NT2/D1 (cell line): Measurements from ENCODE around the gene H2AZ2.

Source experiments
- DNase-seq: peaks from one replicate; pipeline ENCODE4 v3.0.0-alpha.2; 2011; ENCODE audit warnings: low read depth, low spot score
- H3K27me3 ChIP-seq: 2 replicates; pipeline ENCODE4 v1.6.0; 2011; ENCODE audit warnings: mild to moderate bottlenecking; ENCODE audit not compliant: insufficient read length, insufficient read depth
- H3K36me3 ChIP-seq: 2 replicates; pipeline ENCODE4 v1.6.1; 2011; ENCODE audit warnings: mild to moderate bottlenecking, low read length, mixed read lengths; ENCODE audit not compliant: insufficient read depth, insufficient read length
- H3K4me1 ChIP-seq: 2 replicates; pipeline ENCODE4 v1.5.1; 2011; ENCODE audit not compliant: insufficient read depth, insufficient read length
- H3K4me3 ChIP-seq: 2 replicates; pipeline ENCODE4 v1.5.1; 2011; ENCODE audit warnings: low read depth; ENCODE audit not compliant: insufficient read length
- H3K9ac ChIP-seq: 2 replicates; pipeline ENCODE4 v1.6.0; 2011; ENCODE audit warnings: low read depth; ENCODE audit not compliant: insufficient read length
- H3K9me3 ChIP-seq: 2 replicates; pipeline ENCODE4 v1.5.1; 2011; ENCODE audit warnings: mild to moderate bottlenecking, low read length; ENCODE audit not compliant: insufficient read depth
- SUZ12 ChIP-seq: IDR thresholded peaks from 2 replicates; pipeline ENCODE4 v1.6.1; 2011; ENCODE audit not compliant: insufficient read length, insufficient read depth; ENCODE audit errors: extremely low read depth
- YY1 ChIP-seq: IDR thresholded peaks from 2 replicates; pipeline ENCODE4 v1.6.1; 2011; ENCODE audit not compliant: insufficient read length, insufficient read depth
- ZNF274 ChIP-seq: IDR thresholded peaks from 2 replicates; pipeline ENCODE4 v1.6.1; 2011; ENCODE audit warnings: mild to moderate bottlenecking, low read depth, low read length

H2AZ2 gene

DNA sequence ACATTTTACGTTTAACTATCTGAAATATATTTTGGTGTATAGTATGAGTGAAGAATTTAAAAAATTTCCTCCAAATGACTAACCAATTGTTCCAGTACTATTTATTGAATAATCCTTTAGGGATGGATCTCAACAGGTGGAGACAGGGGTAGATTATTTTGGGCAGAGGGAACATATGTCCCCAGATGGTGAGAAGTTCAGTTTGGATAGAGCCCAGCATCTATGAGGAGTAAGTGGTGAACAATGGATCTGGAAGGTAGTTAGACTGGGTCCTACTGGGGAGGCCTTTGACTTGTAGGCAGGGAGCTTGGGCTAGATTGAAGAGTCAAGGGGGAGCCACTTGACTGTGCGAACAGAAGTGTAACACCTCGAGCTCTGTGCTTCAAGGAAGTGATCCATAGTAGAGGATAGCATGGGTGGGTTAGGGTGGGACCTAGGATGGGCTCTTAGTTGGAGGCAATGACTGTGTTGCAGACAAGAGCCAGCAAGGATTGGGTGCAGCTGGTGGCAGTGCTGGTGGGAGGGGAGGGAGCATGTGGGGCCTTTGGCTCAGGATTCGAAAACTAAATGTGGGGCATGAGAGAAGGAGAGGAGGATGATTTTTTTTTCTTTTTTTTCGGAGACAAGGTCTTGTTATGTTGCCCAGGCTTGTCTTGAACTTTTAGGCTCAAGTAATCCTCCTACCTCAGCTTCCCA is 41.3 kb upstream of the H2AZ2 start:
- Histone ChIP-seq H3K9me3 (no peaks in the 10 kb centered on the region), H3K4me3 (no peak overlapping the region), H3K9ac (no peak overlapping the region), H3K4me1 (peaks cover 2% of the 10 kb centered on the region), H3K27me3 (no peaks in the 10 kb centered on the region), H3K36me3 (peaks cover 3% of the 10 kb centered on the region)
- TF ChIP-seq SUZ12 (no peak), ZNF274 (no peak), YY1 (no peak)
- no peak for DNase-seq

DNA sequence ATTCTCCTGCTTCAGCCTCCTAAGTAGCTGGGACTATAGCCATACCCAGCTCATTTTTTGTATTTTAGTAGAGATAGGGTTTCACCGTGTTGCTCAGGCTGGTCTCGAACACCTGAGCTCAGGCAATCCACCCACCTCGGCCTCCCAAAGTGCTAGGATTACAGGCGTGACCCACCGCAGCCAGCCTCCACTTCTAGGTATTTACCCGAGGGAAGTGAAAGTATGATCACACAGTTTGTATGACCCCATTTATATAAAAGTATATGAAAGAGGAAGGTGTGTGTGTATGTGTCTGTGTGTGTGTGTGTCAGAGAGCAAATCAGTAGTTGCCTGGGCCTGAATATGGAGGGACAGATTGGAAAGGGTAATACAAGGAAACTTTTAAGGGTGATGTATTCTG is 39.4 kb upstream of the H2AZ2 start:
- Histone ChIP-seq H3K4me3 (no peak overlapping the region), H3K9ac (no peak overlapping the region), H3K9me3 (no peaks in the 10 kb centered on the region), H3K4me1 (peaks cover 2% of the 10 kb centered on the region), H3K36me3 (peaks cover 23% of the 10 kb centered on the region), H3K27me3 (no peaks in the 10 kb centered on the region)
- TF ChIP-seq YY1 (no peak), ZNF274 (no peak), SUZ12 (no peak)
- no peak for DNase-seq

DNA sequence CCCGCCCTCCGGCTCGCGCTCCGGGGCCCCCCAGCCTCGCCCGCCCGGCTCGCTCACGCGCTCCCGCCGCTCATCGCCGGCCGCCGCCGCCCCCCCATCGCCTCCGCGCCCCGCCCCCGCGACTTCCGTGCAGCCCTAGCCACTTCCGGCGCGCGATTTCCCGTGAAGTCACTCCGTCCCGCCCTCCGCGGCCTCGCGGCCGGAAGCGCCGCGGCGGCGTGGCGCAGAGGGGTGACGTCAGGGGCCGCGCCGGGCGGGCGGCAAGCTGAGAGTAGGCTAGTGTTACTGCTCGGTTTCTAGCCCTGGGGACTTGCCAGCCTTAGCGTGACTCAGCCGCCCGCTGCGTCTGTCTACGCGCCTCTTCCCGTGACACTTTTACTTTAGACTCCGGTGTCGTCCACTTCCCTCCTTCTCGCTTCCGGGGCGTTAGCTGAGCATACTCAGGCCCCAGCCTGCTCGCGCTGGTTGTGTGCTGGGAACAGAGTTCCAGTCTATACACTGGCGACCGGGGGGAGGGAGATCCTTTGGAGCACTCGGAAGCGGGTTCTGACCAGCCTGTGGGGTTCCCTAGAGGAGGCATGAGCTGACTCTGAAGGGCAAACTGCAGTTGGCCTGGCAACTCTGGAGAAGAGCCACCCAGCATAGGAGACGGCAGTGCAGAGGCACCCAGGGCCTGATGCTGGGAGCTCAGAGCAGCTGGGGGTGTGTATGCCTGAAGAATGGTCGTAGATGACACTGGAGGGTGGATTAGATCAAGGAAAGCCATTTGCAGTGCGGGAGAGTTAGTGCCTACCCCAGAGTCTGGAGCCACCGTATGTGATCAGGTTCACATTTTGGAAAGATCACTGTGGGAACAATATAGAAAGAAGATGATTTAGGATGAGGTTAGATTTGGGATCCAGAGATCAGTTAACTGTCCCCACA is 37.8 kb upstream of the H2AZ2 start, which contains the start of gene PURB:
PURB (minus strand) TSS at position 137 of the 924 bp plus-strand sequence. CDS start 182 bp downstream, outside the sequence.
- H3K9me3 ChIP-seq, result no peaks in the 10 kb centered on the region
- H3K4me3 ChIP-seq, result peak within 1 kb of the TSS; percentile 87
- peaks cover 38% of the 10 kb centered on the region for H3K36me3 ChIP-seq
- TF ChIP-seq YY1 (no peak), SUZ12 (no peak), ZNF274 (no peak)
- peak within 1 kb of the TSS; percentile 97 for H3K9ac ChIP-seq
- H3K4me1 ChIP-seq, result peaks cover 2% of the 10 kb centered on the region
- no peaks in the 10 kb centered on the region for H3K27me3 ChIP-seq
- DNase-seq, result peak; percentile 93

GRCh38 chr7:44884621-44885393 is 36.9 kb upstream of the H2AZ2 start:
- H3K36me3 ChIP-seq, result peaks cover 45% of the 10 kb centered on the region
- H3K4me3 ChIP-seq, result peak overlapping the region; percentile 87
- DNase-seq, result peak; percentile 33
- no peak for TF ChIP-seq ZNF274
- H3K9ac ChIP-seq, result peak overlapping the region; percentile 93
- no peaks in the 10 kb centered on the region for H3K27me3 ChIP-seq
- peaks cover 2% of the 10 kb centered on the region for H3K4me1 ChIP-seq
- H3K9me3 ChIP-seq, result no peaks in the 10 kb centered on the region

GRCh38 chr7:44883961-44884620 is 36.2 kb upstream of the H2AZ2 start:
- DNase-seq, result no peak
- Histone ChIP-seq H3K27me3 (no peaks in the 10 kb centered on the region), H3K36me3 (peaks cover 48% of the 10 kb centered on the region), H3K4me1 (peaks cover 2% of the 10 kb centered on the region), H3K9ac (peak overlapping the region; percentile 93), H3K9me3 (no peaks in the 10 kb centered on the region), H3K4me3 (peak overlapping the region; percentile 87)
- no peak for TF ChIP-seq SUZ12
- TF ChIP-seq YY1, result no peak
- TF ChIP-seq ZNF274, result no peak

DNA sequence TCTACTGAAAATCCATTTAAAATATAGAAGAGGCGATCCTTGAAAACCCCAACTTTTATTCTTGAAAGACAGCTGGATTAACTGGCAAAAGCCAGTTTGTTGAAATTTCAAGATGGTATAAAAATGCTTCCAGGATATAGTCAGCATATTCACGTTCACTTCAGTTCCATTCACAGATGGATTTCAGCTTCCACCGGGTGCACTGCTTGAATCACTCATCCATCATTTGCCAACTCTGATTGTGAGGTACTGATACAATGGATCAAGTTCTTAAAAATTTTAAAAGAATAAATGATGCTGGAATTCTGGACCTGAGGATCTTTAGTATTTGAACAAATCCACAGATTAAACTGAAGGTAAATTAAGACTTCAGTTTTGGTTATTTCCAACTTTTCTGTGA is 35.0 kb upstream of the H2AZ2 start:
- Histone ChIP-seq H3K9me3 (no peaks in the 10 kb centered on the region), H3K4me3 (no peak overlapping the region), H3K4me1 (peaks cover 2% of the 10 kb centered on the region), H3K36me3 (peaks cover 48% of the 10 kb centered on the region), H3K9ac (no peak overlapping the region), H3K27me3 (no peaks in the 10 kb centered on the region)
- DNase-seq, result no peak
- TF ChIP-seq ZNF274 (no peak), YY1 (no peak), SUZ12 (no peak)
